Ascending aorta (tissue), 2 donors: ENCODE results near the gene STK36. TPM values are rescaled to one million over a fixed set of nuclear protein-coding genes. Genes with fewer than 3 reads are reported as not detected.
A peak's percentile ranks its signal among the peaks of the same experiment; 100 is the strongest.

Experiments
- DNase-seq, 2 donors: peaks; one replicate each; pipeline ENCODE4 v3.0.0-alpha.2; 2019; ENCODE audit warnings: low spot score in 2 of 2
- H3K27ac ChIP-seq, 2 donors: fragments of 200-600 bp; sonication (generic); one replicate each; pipeline ENCODE4 v1.5.1; 2016 to 2017; ENCODE audit warnings: mild to moderate bottlenecking in 1 of 2
- H3K27me3 ChIP-seq: fragments of 200-600 bp; sonication (generic); one replicate; pipeline ENCODE4 v1.5.1; 2017
- H3K36me3 ChIP-seq, 2 donors: fragments of 200-600 bp; sonication (generic); one replicate each; pipeline ENCODE4 v1.5.1; 2016
- H3K4me1 ChIP-seq, 2 donors: fragments of 200-600 bp; sonication (generic); one replicate each; pipeline ENCODE4 v1.5.1; 2016 to 2017; ENCODE audit warnings: mild to moderate bottlenecking in 1 of 2
- H3K4me3 ChIP-seq, 2 donors: fragments of 200-600 bp; sonication (generic); one replicate each; pipeline ENCODE4 v1.5.1; 2016 to 2017; ENCODE audit warnings: mild to moderate bottlenecking in 1 of 2
- H3K9me3 ChIP-seq, 2 donors: fragments of 200-600 bp; sonication (generic); one replicate each; pipeline ENCODE4 v1.5.1; 2016
- intact Hi-C: fragments of 100-400 bp; cut with DNase I; formaldehyde crosslinking; loops from one replicate; pipeline ENCODE4 v1.15.1; 2023
- total RNA-seq: library from RNA; depleted of rRNA; stranded (reverse); fragments of >200 nt; gene quantifications from one replicate; pipeline ENCODE4 v1.1.0, GENCODE V29; 2016
- TF ChIP-seq, protein P1 (sequence below), 3 experiments: fragments of 200-600 bp in 2 of 3; fragments of 450-650 bp in 1 of 3; sonication (generic) in 2 of 3; IDR thresholded peaks; one replicate each; pipeline ENCODE4 v1.5.1; 2016 to 2019; ENCODE audit warnings: antibody characterized with exemption in 3 of 3, mild to moderate bottlenecking in 1 of 3, moderate library complexity in 1 of 3

STK36 gene
- total RNA-seq, 1 donor from 2014 or later: 17.7 TPM

DNA sequence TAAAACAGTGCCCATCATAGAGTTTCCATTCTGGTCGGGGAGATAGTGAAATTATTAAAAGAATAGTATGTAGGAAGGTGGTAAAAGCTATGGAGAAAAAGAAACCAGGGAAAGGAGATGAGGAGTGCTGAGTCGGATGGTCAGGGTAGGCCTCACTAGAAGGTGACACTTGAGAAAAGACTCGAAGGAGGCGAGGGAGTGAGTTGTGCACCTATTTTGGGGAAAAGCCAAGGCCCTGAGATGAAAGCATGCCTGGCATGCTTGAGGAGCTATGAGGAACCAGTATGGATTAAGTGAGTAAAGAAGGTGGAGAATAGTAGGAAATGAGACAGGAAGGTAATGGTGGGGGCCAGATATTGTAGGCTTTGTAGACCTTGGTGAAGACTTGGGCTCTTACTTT lies 31.5 kb downstream of the STK36 start:
- intact Hi-C loops: no loop called here
- H3K4me3 ChIP-seq: no peak overlapping the region
- H3K4me1 ChIP-seq: no peaks in the 10 kb centered on the region
- TF ChIP-seq, protein P1, sequence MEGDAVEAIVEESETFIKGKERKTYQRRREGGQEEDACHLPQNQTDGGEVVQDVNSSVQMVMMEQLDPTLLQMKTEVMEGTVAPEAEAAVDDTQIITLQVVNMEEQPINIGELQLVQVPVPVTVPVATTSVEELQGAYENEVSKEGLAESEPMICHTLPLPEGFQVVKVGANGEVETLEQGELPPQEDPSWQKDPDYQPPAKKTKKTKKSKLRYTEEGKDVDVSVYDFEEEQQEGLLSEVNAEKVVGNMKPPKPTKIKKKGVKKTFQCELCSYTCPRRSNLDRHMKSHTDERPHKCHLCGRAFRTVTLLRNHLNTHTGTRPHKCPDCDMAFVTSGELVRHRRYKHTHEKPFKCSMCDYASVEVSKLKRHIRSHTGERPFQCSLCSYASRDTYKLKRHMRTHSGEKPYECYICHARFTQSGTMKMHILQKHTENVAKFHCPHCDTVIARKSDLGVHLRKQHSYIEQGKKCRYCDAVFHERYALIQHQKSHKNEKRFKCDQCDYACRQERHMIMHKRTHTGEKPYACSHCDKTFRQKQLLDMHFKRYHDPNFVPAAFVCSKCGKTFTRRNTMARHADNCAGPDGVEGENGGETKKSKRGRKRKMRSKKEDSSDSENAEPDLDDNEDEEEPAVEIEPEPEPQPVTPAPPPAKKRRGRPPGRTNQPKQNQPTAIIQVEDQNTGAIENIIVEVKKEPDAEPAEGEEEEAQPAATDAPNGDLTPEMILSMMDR (IDR thresholded peaks at IDR 0.05): no peak
- H3K27ac ChIP-seq: no peak overlapping the region
- peaks cover 10 to 17% of the 10 kb centered on the region in 2 donors for H3K36me3 ChIP-seq
- H3K9me3 ChIP-seq: no peaks in the 10 kb centered on the region
- H3K27me3 ChIP-seq: no peaks in the 10 kb centered on the region
- DNase-seq: no peak

DNA sequence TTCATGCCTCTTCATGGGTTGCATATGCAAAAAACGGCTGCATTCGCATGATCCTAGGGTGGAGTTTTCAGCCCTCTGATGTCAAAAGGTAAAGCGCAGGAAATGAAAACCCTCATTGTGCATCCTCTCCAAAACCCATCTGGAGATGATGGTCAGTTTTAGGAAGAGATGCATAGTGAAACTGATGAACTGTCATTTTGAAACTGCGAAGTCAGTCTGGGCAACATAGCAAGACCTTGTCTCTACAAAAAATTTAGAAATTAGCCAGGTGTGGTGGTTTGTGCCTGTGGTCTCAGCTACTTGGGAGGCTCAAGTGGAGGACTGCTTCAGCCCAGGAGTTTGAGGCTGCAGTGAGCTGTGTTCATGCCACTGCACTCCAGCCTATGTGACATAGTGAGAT lies 36.2 kb downstream of the STK36 start:
- Histone ChIP-seq H3K27ac (no peak overlapping the region), H3K27me3 (no peaks in the 10 kb centered on the region), H3K4me1 (peaks cover 0 to 7% of the 10 kb centered on the region in 2 donors), H3K4me3 (no peak overlapping the region), H3K36me3 (no peaks in the 10 kb centered on the region), H3K9me3 (no peaks in the 10 kb centered on the region)
- intact Hi-C loops: no loop called here
- DNase-seq: no peak
- TF ChIP-seq, protein P1 (IDR thresholded peaks at IDR 0.05): no peak

DNA sequence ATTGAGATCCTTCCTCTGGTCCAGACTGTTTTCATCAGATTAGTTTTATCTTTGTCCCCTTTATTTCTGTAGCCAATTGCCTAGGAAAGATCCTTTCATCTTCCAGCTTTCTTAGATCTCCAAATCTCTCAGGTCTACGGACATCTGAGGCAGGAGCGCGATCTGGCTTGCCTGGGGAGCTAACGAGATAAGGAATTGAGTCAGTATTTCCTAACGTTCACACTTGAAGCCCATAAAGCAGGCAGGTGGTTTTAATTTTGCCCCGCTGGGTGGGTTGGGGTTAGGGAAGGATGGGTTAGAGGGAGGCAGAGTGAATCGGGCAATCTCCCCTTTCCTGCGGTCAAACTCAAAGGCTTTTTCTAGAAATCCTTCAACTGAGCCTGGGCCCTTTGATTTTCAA lies 38.0 kb downstream of the STK36 start:
- no peak overlapping the region for H3K27ac ChIP-seq
- intact Hi-C loops: loop anchor here (1.0 to 5.0 kb wide), 4 partner anchors 96 to 141 kb away; partner anchors contain the start of genes CNOT9, PRKAG3 and USP37
- DNase-seq: no peak
- TF ChIP-seq, protein P1 (IDR thresholded peaks at IDR 0.05): no peak
- H3K9me3 ChIP-seq: no peaks in the 10 kb centered on the region
- peaks cover 0 to 7% of the 10 kb centered on the region in 2 donors for H3K4me1 ChIP-seq
- H3K36me3 ChIP-seq: no peaks in the 10 kb centered on the region
- H3K4me3 ChIP-seq: peak overlapping the region; percentile 81 to 90
- H3K27me3 ChIP-seq: no peaks in the 10 kb centered on the region

- TF ChIP-seq, protein P1 (IDR thresholded peaks at IDR 0.05): no peak
- no peak for DNase-seq
- H3K4me3 ChIP-seq: peak overlapping the region; percentile 81 to 90
- intact Hi-C loops: loop anchor here (1.0 to 5.0 kb wide), 4 partner anchors 96 to 142 kb away; partner anchors contain the start of genes CNOT9, PRKAG3 and USP37
- no peaks in the 10 kb centered on the region for H3K36me3 ChIP-seq
- H3K4me1 ChIP-seq: peaks cover 0 to 7% of the 10 kb centered on the region in 2 donors
- no peaks in the 10 kb centered on the region for H3K27me3 ChIP-seq
- H3K9me3 ChIP-seq: no peaks in the 10 kb centered on the region
- peak overlapping the region in 1 of 2 donors; percentile 95 for H3K27ac ChIP-seq
Observed at GRCh38 chr2:218710334-218710686, 38.4 kb downstream of the STK36 start.

DNA sequence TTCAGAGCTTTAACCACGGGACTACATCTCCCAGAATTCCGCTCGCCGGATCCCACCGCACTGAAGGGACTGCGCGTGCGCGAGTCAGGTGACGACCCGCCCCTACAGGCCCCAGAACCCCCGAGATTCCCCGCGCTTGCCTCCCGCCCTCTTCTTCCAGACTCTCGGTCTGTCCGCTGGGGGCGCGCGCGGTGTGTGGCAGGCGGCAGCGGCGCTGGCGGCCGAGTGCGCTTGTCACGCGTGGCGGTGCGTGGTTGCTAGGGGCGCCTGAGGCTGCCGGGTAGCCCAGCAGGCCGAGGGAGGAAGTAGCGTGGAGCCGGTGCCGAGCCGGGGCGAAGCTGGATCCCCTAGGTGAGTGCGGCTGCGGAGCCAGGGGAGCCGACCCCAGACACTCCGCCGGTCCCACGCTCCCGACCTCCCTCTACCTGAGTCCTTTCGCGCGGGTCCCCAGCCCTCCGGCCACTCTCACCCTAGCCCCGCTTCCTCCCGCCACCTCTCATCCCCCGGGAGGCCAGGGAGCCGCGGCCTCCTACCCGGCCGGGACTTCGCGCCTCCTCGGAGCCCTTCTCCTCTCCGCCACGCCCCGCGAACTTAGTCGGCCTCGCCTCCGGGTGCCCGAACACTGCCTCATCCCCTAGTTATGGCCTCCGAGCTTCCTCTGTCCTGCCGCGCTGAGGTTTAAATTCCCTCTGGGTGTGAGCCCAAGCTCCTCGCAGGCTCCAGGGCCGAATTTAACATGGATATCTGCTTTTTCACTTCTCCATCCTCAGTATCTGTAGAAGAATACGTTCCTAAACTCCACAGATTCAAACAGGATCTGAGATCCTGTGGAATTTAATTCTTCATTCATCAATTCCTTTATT lies 39.0 kb downstream of the STK36 start, which contains the start of gene TTLL4:
Gene TTLL4, plus strand, starts transcription at position 149 of the 863 bp plus-strand sequence. CDS start 26,842 bp downstream, outside the sequence.
- Histone ChIP-seq H3K27ac (peak within 1 kb of the TSS; percentile 87 to 95), H3K4me3 (peak within 1 kb of the TSS; percentile 81 to 90), H3K27me3 (no peaks in the 10 kb centered on the region), H3K4me1 (peaks cover 0 to 7% of the 10 kb centered on the region in 2 donors), H3K36me3 (peaks cover 0 to 3% of the 10 kb centered on the region in 2 donors), H3K9me3 (no peaks in the 10 kb centered on the region)
- TF ChIP-seq, protein P1 (IDR thresholded peaks at IDR 0.05): peak; percentile 93 to 98 (median 96)
- DNase-seq: peak; percentile 93 to 99
- intact Hi-C loops: loop anchor here (1.0 to 5.0 kb wide), 4 partner anchors 95 to 142 kb away; partner anchors contain the start of genes CNOT9, PRKAG3 and USP37
